OCI-LY7 (cell line): ENCODE measurements around the gene PRND.

ENCODE experiments used
- EZH2phosphoT487 ChIP-seq: fragments of 200-600 bp; sonication (generic); IDR thresholded peaks from 2 replicates; pipeline ENCODE4 v1.6.1; 2018; ENCODE audit warnings: low read depth, borderline replicate concordance, mild to moderate bottlenecking, mixed run types, antibody characterized with exemption, low read length, moderate library complexity, mixed read lengths
- TF ChIP-seq, protein P1 (sequence below): fragments of 200-600 bp; sonication (generic); conservative IDR thresholded peaks from 2 replicates; pipeline ENCODE4 v1.5.1; 2014; ENCODE audit warnings: mild to moderate bottlenecking, antibody characterized with exemption, low read length, moderate library complexity, mixed read lengths

DNA sequence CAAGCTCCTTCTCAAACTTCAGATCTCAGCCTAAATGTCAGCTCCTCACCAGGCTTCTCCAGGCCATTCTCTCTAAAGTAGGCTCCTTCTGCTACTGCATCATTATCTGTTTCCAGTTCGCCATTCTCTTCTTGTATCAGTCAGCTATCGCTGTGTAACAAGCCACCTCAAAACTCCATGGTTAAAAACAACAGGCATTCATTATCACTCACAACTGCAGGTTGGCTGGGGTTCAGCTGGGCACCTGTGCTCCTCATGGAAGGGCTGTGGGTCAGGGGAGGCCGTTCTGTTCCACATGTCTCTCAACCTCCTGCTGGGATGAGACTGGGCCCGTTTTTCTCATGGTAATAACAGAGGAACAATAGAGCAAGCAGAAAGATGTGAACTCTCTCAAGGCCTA lies 28.7 kb downstream of the PRND start:
- TF ChIP-seq EZH2phosphoT487: no peak
- TF ChIP-seq, protein P1, sequence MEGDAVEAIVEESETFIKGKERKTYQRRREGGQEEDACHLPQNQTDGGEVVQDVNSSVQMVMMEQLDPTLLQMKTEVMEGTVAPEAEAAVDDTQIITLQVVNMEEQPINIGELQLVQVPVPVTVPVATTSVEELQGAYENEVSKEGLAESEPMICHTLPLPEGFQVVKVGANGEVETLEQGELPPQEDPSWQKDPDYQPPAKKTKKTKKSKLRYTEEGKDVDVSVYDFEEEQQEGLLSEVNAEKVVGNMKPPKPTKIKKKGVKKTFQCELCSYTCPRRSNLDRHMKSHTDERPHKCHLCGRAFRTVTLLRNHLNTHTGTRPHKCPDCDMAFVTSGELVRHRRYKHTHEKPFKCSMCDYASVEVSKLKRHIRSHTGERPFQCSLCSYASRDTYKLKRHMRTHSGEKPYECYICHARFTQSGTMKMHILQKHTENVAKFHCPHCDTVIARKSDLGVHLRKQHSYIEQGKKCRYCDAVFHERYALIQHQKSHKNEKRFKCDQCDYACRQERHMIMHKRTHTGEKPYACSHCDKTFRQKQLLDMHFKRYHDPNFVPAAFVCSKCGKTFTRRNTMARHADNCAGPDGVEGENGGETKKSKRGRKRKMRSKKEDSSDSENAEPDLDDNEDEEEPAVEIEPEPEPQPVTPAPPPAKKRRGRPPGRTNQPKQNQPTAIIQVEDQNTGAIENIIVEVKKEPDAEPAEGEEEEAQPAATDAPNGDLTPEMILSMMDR: no peak
